CD4-positive, alpha-beta T cell treated with Interleukin-17A for 1 hour (primary cell): ENCODE measurements around the gene CD22.

Experiments used
- DNase-seq: peaks from one replicate; pipeline ENCODE4 v3.0.0-alpha.2; 2020

The CD22 gene

GRCh38 chr19:35392742-35393715 lies 64.0 kb downstream of the CD22 start:
- no peak for DNase-seq

GRCh38 chr19:35395382-35396199 lies 66.6 kb downstream of the CD22 start:
- DNase-seq, result no peak

GRCh38 chr19:35396240-35396885 lies 67.4 kb downstream of the CD22 start:
- DNase-seq, result no peak
